SK-N-MC (cell line): ENCODE data around the gene KLK11.

Experiments
- EZH2 ChIP-seq: fragments of 200-600 bp; sonication (generic); IDR thresholded peaks from one replicate; pipeline ENCODE4 v1.6.1; 2017; ENCODE audit warnings: antibody characterized with exemption
- POLR2AphosphoS5 ChIP-seq: IDR thresholded peaks from 2 replicates; pipeline ENCODE4 v1.6.1; 2012; ENCODE audit warnings: mild to moderate bottlenecking, low read depth, low read length, borderline replicate concordance

- TF ChIP-seq EZH2 (no peak), POLR2AphosphoS5 (no peak)
Observed at GRCh38 chr19:50998686-50999085, 27.7 kb downstream of the KLK11 start.
